Epithelial cell of esophagus (primary cell): ENCODE data around the gene ST6GALNAC5.

Experiments used
- DNase-seq: peaks from one replicate; pipeline ENCODE4 v3.0.0; 2010; ENCODE audit warnings: low read depth
- H3K4me3 ChIP-seq: 2 replicates; pipeline ENCODE4 v1.5.1; 2011; ENCODE audit warnings: mild to moderate bottlenecking, low read length, control low read depth
- TF ChIP-seq, protein P1 (sequence below): IDR thresholded peaks from 2 replicates; pipeline ENCODE4 v1.5.1; 2011; ENCODE audit warnings: low read depth, mild to moderate bottlenecking, low read length, control low read depth, inconsistent platforms; ENCODE audit not compliant: insufficient read depth; ENCODE audit errors: missing control alignments

Gene ST6GALNAC5

DNA sequence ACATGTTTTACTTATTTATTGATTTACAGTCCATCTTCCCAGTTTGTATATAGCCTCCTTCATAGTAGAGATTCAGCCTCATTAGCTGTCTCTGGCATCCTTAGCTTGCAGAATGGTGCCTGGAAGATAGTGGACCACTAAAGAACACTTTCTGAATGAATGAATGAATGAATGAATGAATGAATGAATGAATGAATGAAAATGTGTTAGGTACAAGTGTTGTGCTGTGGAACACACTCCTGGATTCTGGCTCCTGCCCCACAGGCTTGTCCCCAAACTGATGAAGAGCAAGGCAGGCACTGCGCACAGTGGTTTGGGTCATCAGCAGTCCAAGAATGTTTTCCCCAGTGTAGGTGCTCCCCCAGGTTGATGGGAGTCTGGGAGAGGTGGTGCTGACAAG is 159.4 kb downstream of the ST6GALNAC5 start:
- no peak overlapping the region for H3K4me3 ChIP-seq
- TF ChIP-seq, protein P1, sequence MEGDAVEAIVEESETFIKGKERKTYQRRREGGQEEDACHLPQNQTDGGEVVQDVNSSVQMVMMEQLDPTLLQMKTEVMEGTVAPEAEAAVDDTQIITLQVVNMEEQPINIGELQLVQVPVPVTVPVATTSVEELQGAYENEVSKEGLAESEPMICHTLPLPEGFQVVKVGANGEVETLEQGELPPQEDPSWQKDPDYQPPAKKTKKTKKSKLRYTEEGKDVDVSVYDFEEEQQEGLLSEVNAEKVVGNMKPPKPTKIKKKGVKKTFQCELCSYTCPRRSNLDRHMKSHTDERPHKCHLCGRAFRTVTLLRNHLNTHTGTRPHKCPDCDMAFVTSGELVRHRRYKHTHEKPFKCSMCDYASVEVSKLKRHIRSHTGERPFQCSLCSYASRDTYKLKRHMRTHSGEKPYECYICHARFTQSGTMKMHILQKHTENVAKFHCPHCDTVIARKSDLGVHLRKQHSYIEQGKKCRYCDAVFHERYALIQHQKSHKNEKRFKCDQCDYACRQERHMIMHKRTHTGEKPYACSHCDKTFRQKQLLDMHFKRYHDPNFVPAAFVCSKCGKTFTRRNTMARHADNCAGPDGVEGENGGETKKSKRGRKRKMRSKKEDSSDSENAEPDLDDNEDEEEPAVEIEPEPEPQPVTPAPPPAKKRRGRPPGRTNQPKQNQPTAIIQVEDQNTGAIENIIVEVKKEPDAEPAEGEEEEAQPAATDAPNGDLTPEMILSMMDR = no peak

DNA sequence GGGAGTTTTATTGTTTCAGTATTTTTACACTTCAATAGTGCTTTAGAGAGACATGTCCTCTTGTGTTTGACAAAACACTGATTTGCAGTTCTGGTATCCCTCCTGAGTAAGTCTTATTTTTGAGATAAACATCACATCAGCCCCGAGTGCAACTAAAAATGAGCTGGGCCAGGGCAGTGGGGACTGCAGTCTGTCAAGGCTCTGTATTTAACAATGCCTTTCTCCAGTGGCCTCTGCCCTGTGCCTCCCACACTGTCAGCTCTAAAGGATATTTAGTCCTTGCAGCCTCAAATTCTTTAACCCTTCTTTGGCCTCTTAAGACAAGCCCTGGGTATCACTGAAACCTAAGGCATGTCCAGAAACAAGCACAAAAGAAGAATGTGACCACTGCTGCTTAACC is 160.6 kb downstream of the ST6GALNAC5 start:
- no peak overlapping the region for H3K4me3 ChIP-seq
- TF ChIP-seq, protein P1 = no peak
- DNase-seq = no peak

More for the DNA sequence above, 159.4 kb downstream of the ST6GALNAC5 start:
- no peak for DNase-seq

- TF ChIP-seq, protein P1 = no peak
- no peak overlapping the region for H3K4me3 ChIP-seq
- DNase-seq = no peak
Observed at GRCh38 chr1:77030401-77031105, 163.3 kb downstream of the ST6GALNAC5 start.

DNA sequence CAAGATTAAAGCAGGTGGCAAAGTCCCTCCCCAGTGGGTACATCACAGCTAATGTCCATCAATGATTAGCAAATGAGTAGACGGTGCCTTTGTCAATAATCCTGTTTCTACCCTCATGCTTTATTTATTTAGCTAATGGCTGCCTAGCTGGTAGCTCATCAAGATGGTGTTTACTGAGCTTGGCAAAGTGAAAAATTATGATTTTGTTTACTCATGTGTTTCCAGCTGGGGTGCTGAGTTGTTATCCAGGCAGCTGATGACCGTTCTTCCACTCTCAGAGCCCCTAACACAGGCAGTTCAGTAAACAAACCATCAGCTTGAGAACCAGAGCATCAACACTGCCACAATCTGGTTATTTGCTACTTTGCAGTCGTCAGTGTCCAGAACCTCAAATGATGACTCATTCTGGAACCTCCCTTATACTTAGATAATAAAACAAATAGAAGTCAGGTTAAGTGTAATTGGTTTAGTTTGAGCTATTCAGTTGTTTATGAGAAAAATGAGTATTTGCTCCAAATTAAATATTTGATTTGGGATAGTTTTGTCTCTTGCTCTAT is 163.9 kb downstream of the ST6GALNAC5 start:
- H3K4me3 ChIP-seq = no peak overlapping the region
- peak; percentile 67 for DNase-seq
- TF ChIP-seq, protein P1 = peak; percentile 18

- H3K4me3 ChIP-seq = no peak overlapping the region
- DNase-seq = peak; percentile 66
- TF ChIP-seq, protein P1 = no peak
Observed at GRCh38 chr1:77036560-77036959, 169.3 kb downstream of the ST6GALNAC5 start.

GRCh38 chr1:77037038-77037437 is 169.8 kb downstream of the ST6GALNAC5 start:
- TF ChIP-seq, protein P1 = no peak
- no peak overlapping the region for H3K4me3 ChIP-seq
- DNase-seq = no peak

GRCh38 chr1:77038000-77038399 is 170.7 kb downstream of the ST6GALNAC5 start:
- no peak for DNase-seq
- TF ChIP-seq, protein P1 = no peak
- H3K4me3 ChIP-seq = no peak overlapping the region
